ENCODE data around the gene SMIM28. TPM values are rescaled to one million over a fixed set of nuclear protein-coding genes. Genes with fewer than 3 reads are reported as not detected.
"Not testable (repeated sequence)": the region's sequence is repeated elsewhere in the genome, so short reads cannot be mapped to it uniquely, and the experiment has no call there.

The SMIM28 gene
- polyA plus RNA-seq, 3 donors = not detected

- DNase-seq (ENCODE audit: extremely low read depth in 1 of 11, low read depth in 9 of 11, low spot score in 4 of 11) = no peak
These were observed 46.5 kb downstream of the SMIM28 start for GRCh38 chr6:138424004-138424904.

DNA sequence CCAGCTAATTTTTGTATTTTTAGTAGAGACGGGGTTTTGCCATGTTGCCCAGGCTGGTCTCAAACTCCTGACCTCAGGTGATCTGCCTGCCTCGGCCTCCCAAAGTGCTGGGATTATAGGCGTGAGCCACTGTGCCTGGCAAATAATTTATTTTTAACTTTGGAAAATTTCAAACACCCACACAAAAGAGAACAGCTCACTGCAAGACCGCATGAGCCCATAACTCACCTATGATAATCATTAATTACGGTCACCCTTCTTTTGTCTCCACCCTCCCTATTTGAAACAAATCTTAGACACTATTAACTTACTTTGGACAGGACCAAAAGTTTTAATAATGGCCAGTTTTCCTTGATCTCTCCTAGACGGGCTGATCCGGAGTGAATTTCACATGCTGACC, 47.6 kb downstream of the SMIM28 start:
- not testable (repeated sequence) for DNase-seq (ENCODE audit: extremely low read depth in 1 of 11, low read depth in 9 of 11, low spot score in 4 of 11)

DNA sequence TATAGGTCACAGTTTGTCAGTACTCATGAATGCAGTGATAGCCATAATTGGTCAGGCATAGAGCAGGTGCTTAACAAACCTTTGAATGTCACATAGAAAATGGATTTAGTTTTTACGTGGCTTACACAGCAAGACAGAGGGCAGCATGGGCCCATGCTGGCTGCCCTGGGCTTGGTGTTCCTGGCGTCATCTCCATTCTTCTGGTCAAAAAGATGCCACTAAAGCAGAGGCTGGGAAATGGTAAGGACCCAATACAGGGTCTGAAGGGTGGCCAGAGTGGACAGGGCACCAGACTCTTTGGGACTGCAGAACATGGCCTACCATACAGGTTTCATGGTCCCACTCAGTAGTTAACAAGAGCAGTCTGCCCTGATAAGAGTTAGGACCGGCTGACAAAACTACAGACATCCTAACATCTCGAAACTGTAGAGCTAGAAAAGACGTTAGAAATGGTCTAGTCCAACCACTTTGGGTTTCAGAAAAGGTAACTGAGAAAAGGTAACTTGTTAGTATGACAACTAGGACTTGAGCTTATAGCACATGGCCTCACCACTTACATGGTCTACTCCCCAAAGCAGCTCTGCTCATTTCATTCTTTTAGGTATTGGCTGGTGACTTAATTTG, 48.9 kb downstream of the SMIM28 start:
- DNase-seq (ENCODE audit: extremely low read depth in 1 of 11, low read depth in 9 of 11, low spot score in 4 of 11) = no peak

- DNase-seq (ENCODE audit: extremely low read depth in 1 of 11, low read depth in 9 of 11, low spot score in 4 of 11) = no peak
These were observed 50.0 kb downstream of the SMIM28 start for GRCh38 chr6:138427701-138428100.

DNA sequence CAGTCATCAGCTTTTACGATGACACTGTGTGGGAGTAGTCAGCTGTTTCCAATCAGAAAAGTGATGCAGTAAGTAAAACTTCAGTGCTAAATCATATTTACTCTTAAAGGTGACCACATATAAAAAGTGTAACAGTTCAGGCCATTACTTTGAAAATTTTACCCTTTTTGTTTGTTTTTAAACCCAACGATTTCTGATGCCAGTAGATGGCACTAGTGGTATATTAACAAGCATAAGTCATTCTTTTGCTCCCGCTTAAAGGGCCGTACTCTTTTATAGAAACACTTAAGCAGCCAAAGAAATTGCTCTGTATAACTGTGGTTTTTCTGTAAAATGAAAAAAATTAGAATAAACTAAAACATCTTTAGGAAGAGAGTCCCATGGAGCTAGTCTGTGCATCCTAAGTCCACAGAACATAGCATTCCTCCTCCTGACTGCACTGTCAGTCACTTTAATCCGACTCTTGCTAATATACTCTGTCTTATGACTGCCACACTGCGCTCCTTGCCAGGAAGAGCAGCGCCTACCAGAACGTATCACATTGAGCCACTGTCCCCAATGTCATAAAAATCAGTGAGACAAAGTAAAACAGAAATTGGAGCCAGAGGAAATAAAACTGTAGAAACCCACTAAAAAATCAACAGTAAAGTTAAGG, 51.4 kb downstream of the SMIM28 start:
- DNase-seq (ENCODE audit: extremely low read depth in 1 of 11, low read depth in 9 of 11, low spot score in 4 of 11) = peak in 9 of 11 donors; percentile 25 to 59 (median 45)

DNA sequence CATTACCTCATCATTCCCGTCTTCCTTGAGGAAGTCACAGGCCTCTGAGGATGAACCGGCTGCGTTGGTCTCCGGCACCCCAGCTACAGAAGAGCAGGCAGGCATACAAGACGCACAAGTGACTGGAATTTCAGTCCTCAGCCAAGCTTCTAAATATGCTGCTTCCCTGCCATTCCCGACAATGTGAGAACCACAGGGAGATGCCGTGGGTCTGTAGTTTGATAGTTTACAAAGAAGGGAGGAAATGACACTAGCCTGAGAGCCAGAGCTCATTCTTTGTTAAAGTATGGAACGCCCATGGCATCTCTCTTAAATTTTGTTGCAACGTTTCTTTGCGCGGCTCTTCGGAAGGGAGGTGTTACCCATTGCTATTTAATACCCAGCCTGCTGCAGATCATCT, 52.1 kb downstream of the SMIM28 start:
- DNase-seq (ENCODE audit: extremely low read depth in 1 of 11, low read depth in 9 of 11, low spot score in 4 of 11) = no peak

DNA sequence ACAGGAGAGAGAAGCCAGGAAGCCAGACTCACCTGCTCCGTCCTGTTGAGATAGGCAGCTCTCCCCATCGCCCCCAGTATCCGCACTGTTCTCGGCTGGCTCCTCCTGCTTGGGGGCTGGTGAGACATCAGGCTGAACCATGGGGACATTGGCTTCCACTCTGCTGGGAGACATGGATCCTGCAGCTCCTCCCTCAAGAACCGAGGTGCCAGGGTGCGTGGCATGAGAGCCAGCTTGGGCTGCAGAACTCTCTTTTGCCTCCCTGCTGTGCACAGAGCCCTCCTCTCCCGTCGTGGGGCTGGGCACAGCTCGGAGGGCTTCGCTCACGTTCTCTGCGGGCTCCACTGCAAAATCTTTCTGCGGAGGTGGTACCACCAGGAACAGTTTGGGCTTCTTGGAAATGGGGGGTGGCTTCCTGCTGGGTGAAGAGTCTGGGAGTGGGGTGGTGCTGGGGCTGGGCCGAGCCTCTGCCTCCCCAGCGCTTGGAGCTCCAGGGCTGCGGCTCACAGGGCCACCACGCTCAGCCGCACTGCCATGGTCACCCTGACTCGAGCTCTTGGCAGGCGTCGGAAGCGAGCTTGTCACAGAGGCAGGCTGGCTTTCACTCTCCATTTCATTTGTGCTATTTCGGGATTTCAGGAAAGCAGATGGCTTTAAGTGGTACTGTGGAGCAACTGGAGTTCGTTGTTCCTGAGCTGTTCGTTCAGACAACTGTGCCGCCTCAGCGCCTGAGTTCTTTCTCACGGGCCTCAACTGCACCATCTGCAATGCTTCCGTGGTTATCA, 52.8 kb downstream of the SMIM28 start:
- no peak for DNase-seq (ENCODE audit: extremely low read depth in 1 of 11, low read depth in 9 of 11, low spot score in 4 of 11)

GRCh38 chr6:138431256-138432062, 53.8 kb downstream of the SMIM28 start:
- DNase-seq (ENCODE audit: extremely low read depth in 1 of 11, low read depth in 9 of 11, low spot score in 4 of 11) = no peak

- DNase-seq (ENCODE audit: extremely low read depth in 1 of 11, low read depth in 9 of 11, low spot score in 4 of 11) = no peak
These were observed 54.3 kb downstream of the SMIM28 start for GRCh38 chr6:138432063-138432356.

Other genes with a start within 250 kb of the SMIM28 start
- gene ARFGEF3, start 216.0 kb upstream of the SMIM28 start, polyA plus RNA-seq (ENCODE audit: insufficient read length in 3 of 3) = 1 to 10 TPM; 6.1 to 6.8 (median 6.7) TPM
- under 1 TPM in 2 of 3 donors, not detected in 1; 0.06 to 0.15 TPM for gene PBOV1, start 159.4 kb upstream of the SMIM28 start, polyA plus RNA-seq (ENCODE audit: insufficient read length in 3 of 3)
- 10 to 100 TPM; 39.4 to 67.3 (median 57.7) TPM for gene HEBP2, start 26.3 kb downstream of the SMIM28 start, polyA plus RNA-seq (ENCODE audit: insufficient read length in 3 of 3)
- gene NHSL1, start 121.6 kb downstream of the SMIM28 start, polyA plus RNA-seq (ENCODE audit: insufficient read length in 3 of 3) = 10 to 100 TPM; 11.3 to 17.3 (median 14.1) TPM

All from renal cortex interstitium (tissue), 11 donors.